IPS-NIHi7 (cell line): Measurements from ENCODE around the gene CDC25C.
"Not testable (repeated sequence)": the region's sequence is repeated elsewhere in the genome, so short reads cannot be mapped to it uniquely, and the experiment has no call there.

ENCODE experiments used
- DNase-seq: peaks from one replicate; pipeline ENCODE4 v3.0.0; 2012; ENCODE audit warnings: mixed read lengths; ENCODE audit errors: extremely low spot score

CDC25C gene

GRCh38 chr5:138346889-138347288, 15.3 kb upstream of the CDC25C start:
- no peak for DNase-seq

DNA sequence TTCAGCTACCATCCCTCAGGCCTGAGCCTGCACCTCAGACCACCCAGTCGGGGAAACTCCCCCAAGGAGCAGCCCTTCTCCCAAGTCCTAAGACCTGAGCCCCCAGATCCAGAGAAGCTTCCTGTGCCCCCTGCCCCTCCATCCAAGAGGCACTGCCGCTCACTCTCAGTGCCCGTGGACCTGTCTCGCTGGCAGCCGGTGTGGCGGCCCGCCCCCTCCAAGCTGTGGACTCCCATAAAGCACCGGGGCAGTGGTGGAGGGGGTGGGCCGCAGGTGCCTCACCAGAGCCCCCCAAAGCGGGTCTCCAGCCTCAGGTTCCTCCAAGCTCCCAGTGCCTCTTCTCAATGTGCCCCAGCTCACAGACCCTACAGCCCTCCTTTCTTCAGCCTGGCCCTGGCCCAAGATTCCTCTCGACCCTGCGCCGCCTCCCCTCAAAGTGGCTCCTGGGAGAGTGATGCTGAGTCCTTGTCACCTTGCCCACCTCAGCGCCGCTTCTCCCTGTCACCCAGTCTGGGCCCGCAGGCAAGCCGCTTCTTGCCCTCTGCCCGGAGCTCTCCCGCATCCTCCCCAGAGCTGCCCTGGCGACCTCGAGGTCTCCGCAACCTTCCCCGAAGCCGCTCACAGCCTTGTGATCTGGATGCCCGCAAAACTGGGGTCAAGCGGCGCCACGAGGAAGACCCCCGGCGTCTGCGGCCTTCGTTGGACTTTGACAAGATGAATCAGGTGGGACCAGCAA, 13.5 kb upstream of the CDC25C start:
- no peak for DNase-seq

- no peak for DNase-seq
Observed at GRCh38 chr5:138340008-138340407, 8.4 kb upstream of the CDC25C start.

DNA sequence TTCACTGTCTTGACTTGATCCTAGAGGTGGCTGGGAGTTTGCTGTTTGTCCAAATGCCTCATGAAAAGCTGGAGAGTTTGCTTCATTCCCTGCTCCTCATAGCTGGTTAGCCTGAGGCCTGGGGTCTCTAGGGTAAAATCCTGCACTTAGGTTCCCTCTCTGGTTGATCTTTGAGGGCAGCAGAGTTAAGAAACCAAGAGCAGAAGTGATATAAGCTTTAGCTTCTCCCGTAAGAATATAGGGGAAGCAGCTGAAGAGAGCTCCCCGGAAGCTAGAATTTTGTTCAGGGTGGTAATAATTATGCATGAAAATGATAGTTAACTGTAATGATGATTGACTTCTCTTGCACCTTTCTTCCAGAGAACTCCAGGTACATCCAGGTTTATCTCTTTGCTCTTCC, 7.9 kb upstream of the CDC25C start:
- DNase-seq, result no peak

GRCh38 chr5:138339091-138339456, 7.5 kb upstream of the CDC25C start:
- DNase-seq, result peak; percentile 28

DNA sequence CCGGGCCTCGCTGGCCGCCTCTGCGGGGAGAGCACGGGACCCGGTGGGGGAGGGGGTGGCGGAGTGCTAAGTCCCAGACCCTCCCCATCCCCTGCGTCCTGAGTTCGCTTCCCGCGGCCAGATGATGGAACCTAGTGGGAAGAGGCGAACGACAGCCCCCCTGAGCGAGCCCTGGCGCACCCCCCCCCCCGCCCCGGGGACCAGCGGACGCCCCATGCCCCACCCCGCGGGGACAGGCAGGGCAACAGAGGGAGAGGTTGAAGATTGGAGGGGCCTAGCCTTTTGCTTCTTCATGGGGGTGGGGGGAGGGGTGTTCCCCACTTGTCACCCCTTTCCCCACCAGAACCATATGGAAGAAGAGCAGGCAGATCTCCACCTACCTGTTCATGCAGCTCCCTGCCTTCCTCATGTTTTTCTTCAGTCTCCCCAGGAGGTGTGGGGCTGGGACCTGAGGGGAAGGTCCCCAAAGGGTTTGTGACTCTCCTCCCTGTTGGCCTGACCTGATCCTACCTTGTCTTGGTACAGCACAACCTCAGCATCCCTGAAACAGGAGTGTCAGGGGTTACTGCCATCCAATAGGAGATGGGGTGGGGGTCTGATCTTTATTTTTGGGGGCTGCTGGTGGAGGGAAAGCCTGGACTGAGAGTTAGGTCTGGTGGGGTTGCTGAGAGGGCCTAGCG, 6.9 kb upstream of the CDC25C start:
- DNase-seq, result no peak

DNA sequence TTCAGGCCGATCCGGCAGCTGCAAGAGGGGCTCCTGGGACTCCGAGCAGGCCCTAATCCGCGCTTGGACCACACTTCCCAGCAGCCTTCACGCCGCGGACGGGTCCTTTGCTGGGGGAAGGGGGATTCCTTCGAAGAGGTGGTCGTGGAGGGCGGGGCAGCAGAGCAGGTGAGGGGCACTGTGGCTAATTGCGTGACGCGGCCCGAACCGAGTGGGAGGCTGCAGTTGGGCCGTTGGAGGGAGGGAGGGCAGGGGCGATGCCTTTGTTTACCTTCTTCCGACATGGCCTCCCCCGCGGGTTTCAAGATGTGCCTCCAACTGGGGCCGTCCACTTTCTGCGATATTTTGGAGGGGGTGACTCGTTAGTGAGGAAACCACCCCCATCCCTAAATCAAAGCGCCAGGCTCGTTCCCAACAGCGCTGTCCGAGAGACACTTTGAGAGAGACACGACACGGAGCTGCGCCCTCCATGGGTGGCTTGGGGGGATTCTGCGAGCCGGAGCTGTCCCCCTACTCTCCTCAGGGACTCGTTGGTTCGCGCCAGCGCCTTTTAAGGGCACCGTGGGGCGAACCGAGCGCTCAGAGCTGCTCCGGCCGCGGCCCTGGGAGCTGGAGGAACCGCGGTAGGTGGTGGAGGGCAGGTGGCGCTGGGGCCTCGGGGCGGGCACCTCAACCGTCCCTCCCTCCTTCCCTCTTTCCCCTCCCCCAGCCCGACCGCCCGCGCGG, 6.2 kb upstream of the CDC25C start, which contains the start of gene FAM53C:
Gene FAM53C, plus strand, starts transcription at position 582 of the 726 bp plus-strand sequence. CDS start 3,070 bp downstream, outside the sequence.
- peak; percentile 86 for DNase-seq

- peak; percentile 58 for DNase-seq
Observed at GRCh38 chr5:138336952-138337684, 5.5 kb upstream of the CDC25C start.

DNA sequence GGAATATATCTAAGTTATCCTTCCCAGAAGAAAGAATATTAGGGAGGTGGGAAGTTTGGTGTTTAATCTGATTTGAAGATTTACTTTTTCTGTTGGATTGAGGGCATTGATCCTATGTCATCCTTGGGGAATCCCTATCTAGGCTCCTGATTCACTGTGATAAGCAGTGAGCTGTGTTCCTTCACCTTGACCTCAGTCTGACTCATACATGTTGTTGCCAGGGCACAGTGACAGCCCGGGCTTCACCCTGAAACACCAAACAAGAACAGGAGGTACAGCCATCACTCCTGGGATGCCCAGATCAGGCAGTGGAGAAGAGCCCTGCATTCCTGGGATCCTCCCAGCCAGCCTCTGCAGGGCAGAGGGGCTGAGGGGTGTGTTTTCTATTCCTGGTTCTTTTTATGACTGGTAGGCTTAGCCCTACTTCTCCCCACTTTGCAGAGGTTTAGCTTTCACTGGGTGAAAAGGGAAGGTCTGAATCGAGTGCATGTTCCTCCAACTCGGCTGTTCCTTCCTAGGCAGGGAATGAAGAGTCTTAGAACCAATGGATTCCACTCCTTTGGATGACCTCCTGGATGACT, 3.4 kb upstream of the CDC25C start:
- no peak for DNase-seq

- DNase-seq, result peak; percentile 36
Observed at GRCh38 chr5:138330813-138331448, 673 bp downstream of the CDC25C start.

GRCh38 chr5:138318211-138318610, 13.4 kb downstream of the CDC25C start:
- not testable (repeated sequence) for DNase-seq

DNA sequence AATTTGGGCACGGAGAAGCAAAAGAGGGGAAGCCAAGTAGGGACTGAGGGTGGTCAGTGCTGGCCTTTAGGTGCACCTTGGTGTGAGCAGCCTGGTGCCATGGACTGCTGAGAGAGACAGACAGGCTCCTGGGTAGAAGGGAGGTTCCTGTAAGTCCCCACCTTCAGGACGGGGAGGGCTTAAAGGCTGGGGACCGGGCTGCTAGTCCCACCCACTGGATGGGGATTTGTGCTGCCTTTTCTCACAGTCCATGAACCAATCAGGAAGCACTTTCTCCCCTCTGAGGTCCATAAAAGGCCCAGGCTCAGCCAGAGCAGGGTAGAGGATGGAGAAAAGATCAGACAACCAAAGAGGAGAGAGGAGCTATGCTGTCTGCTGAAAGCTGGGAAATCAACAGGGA, 15.2 kb downstream of the CDC25C start:
- DNase-seq, result no peak

GRCh38 chr5:138315751-138316278, 15.8 kb downstream of the CDC25C start:
- DNase-seq, result no peak

GRCh38 chr5:138305797-138306196, 25.8 kb downstream of the CDC25C start:
- DNase-seq, result no peak

DNA sequence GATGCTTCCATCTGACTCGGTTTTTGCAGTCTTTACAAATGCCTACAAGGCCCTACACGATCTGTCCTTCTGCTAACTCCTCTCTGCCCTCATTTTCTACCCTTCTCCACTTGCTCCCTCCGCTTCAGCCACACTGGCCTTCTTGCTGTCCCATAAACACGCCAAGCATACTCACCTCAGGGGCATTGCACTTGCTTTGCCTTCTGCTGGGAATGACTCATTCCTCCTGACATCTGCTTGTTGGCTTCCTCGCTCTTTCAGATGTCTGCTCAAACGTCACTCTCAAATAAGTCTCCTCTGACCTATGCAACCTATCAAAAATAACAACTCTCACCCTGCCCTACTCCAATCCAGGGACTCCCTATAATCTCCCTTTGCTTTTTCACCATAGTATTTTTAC, 28.2 kb downstream of the CDC25C start:
- no peak for DNase-seq

DNA sequence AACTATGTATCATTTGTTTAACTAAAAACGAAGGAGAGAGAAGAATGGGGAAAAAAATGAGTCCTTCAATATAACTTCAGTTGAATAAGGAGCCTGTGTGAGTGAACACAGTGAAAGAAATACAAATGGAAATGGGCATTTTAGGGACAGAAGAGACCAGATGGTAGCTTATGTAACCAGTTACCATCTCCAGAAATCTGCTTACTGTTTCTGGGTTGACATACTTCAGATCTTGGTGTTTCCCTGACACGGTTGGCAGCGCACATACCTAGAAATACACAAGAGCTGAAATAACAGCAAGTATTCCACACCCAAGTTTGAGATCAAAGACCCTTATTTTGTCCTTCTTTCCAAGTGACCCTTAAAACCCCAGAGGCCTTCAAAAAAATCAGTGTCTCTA, 42.3 kb downstream of the CDC25C start:
- DNase-seq, result no peak

DNA sequence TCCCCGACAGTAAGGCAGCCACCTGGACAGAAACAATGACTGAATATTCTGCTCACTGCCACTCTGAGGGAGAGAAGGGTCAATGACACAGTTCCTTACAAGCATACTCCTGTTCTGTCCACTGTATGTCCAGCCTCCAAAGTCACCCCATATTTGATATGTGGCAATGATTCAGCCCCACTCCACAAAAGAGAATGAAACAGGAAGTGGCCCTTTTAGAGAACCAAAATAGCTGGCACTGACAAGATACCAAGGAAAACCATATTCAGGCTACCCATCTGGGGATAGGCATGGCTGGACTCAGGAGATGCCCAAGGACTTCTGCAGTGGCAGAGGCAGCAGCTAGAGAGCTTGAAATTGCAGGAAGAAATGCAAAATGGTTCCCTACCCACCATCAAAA, 44.4 kb downstream of the CDC25C start:
- DNase-seq, result no peak

- DNase-seq, result peak; percentile 81
Observed at GRCh38 chr5:138282920-138283742, 48.5 kb downstream of the CDC25C start.

DNA sequence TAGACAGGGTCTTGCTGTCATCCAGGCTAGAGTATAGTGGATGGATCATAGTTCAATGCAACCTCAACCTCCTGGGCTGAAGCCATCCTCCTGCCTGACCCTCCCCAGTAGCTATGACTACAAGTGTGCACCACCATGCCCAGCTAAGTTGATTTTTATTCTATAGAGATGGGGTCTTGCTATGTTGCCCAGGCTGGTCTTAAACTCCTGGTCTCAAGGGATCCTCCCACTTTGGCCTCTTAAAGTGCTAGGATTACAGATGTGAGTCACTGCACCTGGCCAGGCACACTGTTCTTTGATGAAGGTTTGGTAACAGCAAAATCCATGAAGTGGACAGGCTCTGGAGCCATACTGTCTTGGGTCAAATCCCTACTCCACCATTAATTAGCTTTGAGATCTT, 50.7 kb downstream of the CDC25C start:
- no peak for DNase-seq
